Rectal smooth muscle tissue (tissue), 1 donor: ENCODE results near the gene IL1R2.
A peak's percentile ranks its signal among the peaks of the same experiment; 100 is the strongest.

Experiments used
- H3K27ac ChIP-seq: one replicate; pipeline ENCODE4 v1.7.0; 2013; ENCODE audit warnings: low read depth, low read length, inconsistent platforms
- H3K27me3 ChIP-seq: one replicate; pipeline ENCODE4 v1.7.0; 2013; ENCODE audit warnings: low read length; ENCODE audit not compliant: control insufficient read depth, insufficient read depth
- H3K36me3 ChIP-seq: one replicate; pipeline ENCODE4 v1.7.0; 2013; ENCODE audit warnings: low read length; ENCODE audit not compliant: control insufficient read depth, insufficient read depth
- H3K4me1 ChIP-seq: one replicate; pipeline ENCODE4 v1.7.0; 2013; ENCODE audit warnings: low read length; ENCODE audit not compliant: control insufficient read depth, insufficient read depth
- H3K4me3 ChIP-seq: one replicate; pipeline ENCODE4 v1.7.0; 2013; ENCODE audit warnings: low read length
- H3K9ac ChIP-seq: one replicate; pipeline ENCODE4 v1.7.0; 2013; ENCODE audit warnings: low read length

The IL1R2 gene

GRCh38 chr2:102056079-102056581 lies 64.4 kb downstream of the IL1R2 start:
- no peaks in the 10 kb centered on the region for H3K36me3 ChIP-seq
- H3K4me3 ChIP-seq: peak overlapping the region; percentile 15
- peaks cover 4% of the 10 kb centered on the region for H3K4me1 ChIP-seq
- H3K27me3 ChIP-seq: no peaks in the 10 kb centered on the region
- H3K27ac ChIP-seq: no peak overlapping the region
- no peak overlapping the region for H3K9ac ChIP-seq

GRCh38 chr2:102057502-102058292 lies 65.9 kb downstream of the IL1R2 start:
- Histone ChIP-seq H3K27me3 (no peaks in the 10 kb centered on the region), H3K4me1 (peaks cover 3% of the 10 kb centered on the region), H3K27ac (no peak overlapping the region), H3K36me3 (no peaks in the 10 kb centered on the region), H3K4me3 (no peak overlapping the region), H3K9ac (no peak overlapping the region)

GRCh38 chr2:102058293-102058833 lies 66.6 kb downstream of the IL1R2 start:
- Histone ChIP-seq H3K27ac (no peak overlapping the region), H3K27me3 (no peaks in the 10 kb centered on the region), H3K4me1 (peaks cover 3% of the 10 kb centered on the region), H3K4me3 (no peak overlapping the region), H3K9ac (no peak overlapping the region), H3K36me3 (no peaks in the 10 kb centered on the region)

- Histone ChIP-seq H3K4me1 (peaks cover 10% of the 10 kb centered on the region), H3K27me3 (no peaks in the 10 kb centered on the region), H3K36me3 (no peaks in the 10 kb centered on the region), H3K4me3 (no peak overlapping the region), H3K9ac (no peak overlapping the region), H3K27ac (no peak overlapping the region)
Observed at GRCh38 chr2:102059151-102059550, 67.4 kb downstream of the IL1R2 start.

GRCh38 chr2:102060047-102060446 lies 68.3 kb downstream of the IL1R2 start:
- H3K9ac ChIP-seq: no peak overlapping the region
- no peaks in the 10 kb centered on the region for H3K36me3 ChIP-seq
- H3K4me3 ChIP-seq: no peak overlapping the region
- no peak overlapping the region for H3K27ac ChIP-seq
- peaks cover 19% of the 10 kb centered on the region for H3K4me1 ChIP-seq
- no peaks in the 10 kb centered on the region for H3K27me3 ChIP-seq

GRCh38 chr2:102060792-102061191 lies 69.0 kb downstream of the IL1R2 start:
- H3K27me3 ChIP-seq: no peaks in the 10 kb centered on the region
- H3K9ac ChIP-seq: no peak overlapping the region
- H3K4me1 ChIP-seq: peaks cover 24% of the 10 kb centered on the region
- no peaks in the 10 kb centered on the region for H3K36me3 ChIP-seq
- no peak overlapping the region for H3K27ac ChIP-seq
- no peak overlapping the region for H3K4me3 ChIP-seq

- H3K4me1 ChIP-seq: peaks cover 24% of the 10 kb centered on the region
- H3K36me3 ChIP-seq: no peaks in the 10 kb centered on the region
- H3K27ac ChIP-seq: no peak overlapping the region
- H3K27me3 ChIP-seq: no peaks in the 10 kb centered on the region
- no peak overlapping the region for H3K9ac ChIP-seq
- no peak overlapping the region for H3K4me3 ChIP-seq
Observed at GRCh38 chr2:102061286-102061699, 69.5 kb downstream of the IL1R2 start.

GRCh38 chr2:102061962-102062795 lies 70.4 kb downstream of the IL1R2 start:
- Histone ChIP-seq H3K27me3 (no peaks in the 10 kb centered on the region), H3K36me3 (no peaks in the 10 kb centered on the region), H3K4me3 (no peak overlapping the region), H3K4me1 (peaks cover 24% of the 10 kb centered on the region), H3K27ac (peak overlapping the region; percentile 90), H3K9ac (no peak overlapping the region)

GRCh38 chr2:102062802-102063201 lies 71.0 kb downstream of the IL1R2 start:
- peak overlapping the region; percentile 90 for H3K27ac ChIP-seq
- H3K9ac ChIP-seq: no peak overlapping the region
- H3K27me3 ChIP-seq: no peaks in the 10 kb centered on the region
- H3K4me1 ChIP-seq: peaks cover 24% of the 10 kb centered on the region
- H3K4me3 ChIP-seq: no peak overlapping the region
- no peaks in the 10 kb centered on the region for H3K36me3 ChIP-seq

GRCh38 chr2:102063487-102063911 lies 71.7 kb downstream of the IL1R2 start:
- no peak overlapping the region for H3K9ac ChIP-seq
- H3K36me3 ChIP-seq: no peaks in the 10 kb centered on the region
- H3K27me3 ChIP-seq: no peaks in the 10 kb centered on the region
- peak overlapping the region; percentile 90 for H3K27ac ChIP-seq
- no peak overlapping the region for H3K4me3 ChIP-seq
- peaks cover 24% of the 10 kb centered on the region for H3K4me1 ChIP-seq

- Histone ChIP-seq H3K27ac (peak overlapping the region; percentile 90), H3K4me1 (peaks cover 24% of the 10 kb centered on the region), H3K9ac (no peak overlapping the region), H3K27me3 (no peaks in the 10 kb centered on the region), H3K4me3 (no peak overlapping the region), H3K36me3 (no peaks in the 10 kb centered on the region)
Observed at GRCh38 chr2:102063941-102064678, 72.3 kb downstream of the IL1R2 start.
